Neural cell (in vitro differentiated cells): Measurements from ENCODE around the gene GNG13. TPM values are rescaled to one million over a fixed set of nuclear protein-coding genes. Genes with fewer than 3 reads are reported as not detected.

Source experiments
- H2AFZ ChIP-seq: fragments of 200-600, 300-800 bp; sonication (generic), shearing (Covaris generic); 2 replicates; pipeline ENCODE4 v1.6.0; 2014; ENCODE audit warnings: low read depth, mild to moderate bottlenecking, antibody characterized with exemption, low read length, moderate library complexity
- H3F3A ChIP-seq: fragments of 200-600 bp; shearing (Covaris generic); 2 replicates; pipeline ENCODE4 v1.6.1; 2016; ENCODE audit warnings: mild to moderate bottlenecking, moderate library complexity, mixed read lengths, antibody characterized with exemption, low read length; ENCODE audit not compliant: insufficient read depth, poor library complexity, severe bottlenecking
- H3K27ac ChIP-seq: fragments of 200-600, 300-800 bp; sonication (generic), shearing (Covaris generic); 2 replicates; pipeline ENCODE4 v1.5.1; 2014; ENCODE audit warnings: mild to moderate bottlenecking, low read length, moderate library complexity
- H3K27me3 ChIP-seq: fragments of 300-800, 200-600 bp; sonication (generic), shearing (Covaris generic); 2 replicates; pipeline ENCODE4 v1.6.0; 2014; ENCODE audit warnings: mild to moderate bottlenecking, low read depth, low read length, moderate library complexity; ENCODE audit not compliant: insufficient read depth
- H3K36me3 ChIP-seq: fragments of 300-800, 200-600 bp; sonication (generic), shearing (Covaris generic); 2 replicates; pipeline ENCODE4 v1.5.1; 2014; ENCODE audit warnings: mild to moderate bottlenecking, antibody characterized with exemption, low read length, moderate library complexity; ENCODE audit not compliant: insufficient read depth
- H3K4me2 ChIP-seq: fragments of 300-800, 200-600 bp; sonication (generic), shearing (Covaris generic); 2 replicates; pipeline ENCODE4 v1.6.0; 2014; ENCODE audit warnings: mild to moderate bottlenecking, low read length
- H3K4me3 ChIP-seq: fragments of 300-800, 200-600 bp; sonication (generic), shearing (Covaris generic); 2 replicates; pipeline ENCODE4 v1.5.1; 2014; ENCODE audit warnings: mild to moderate bottlenecking, low read length, moderate library complexity
- H3K79me2 ChIP-seq: fragments of 200-600 bp; shearing (Covaris generic); replicated peaks from 2 replicates; pipeline ENCODE4 v1.6.0; 2014; ENCODE audit warnings: mild to moderate bottlenecking, low read length, moderate library complexity; ENCODE audit not compliant: insufficient read depth
- H3K9ac ChIP-seq: fragments of 300-800, 200-600 bp; sonication (generic), shearing (Covaris generic); 2 replicates; pipeline ENCODE4 v1.6.1; 2016; ENCODE audit warnings: mild to moderate bottlenecking, low read length, mixed read lengths
- H3K9me2 ChIP-seq: fragments of 200-600 bp; shearing (Covaris generic); 2 replicates; pipeline ENCODE4 v1.6.1; 2016; ENCODE audit warnings: mild to moderate bottlenecking, low read length, mixed read lengths; ENCODE audit not compliant: insufficient read depth
- H3K9me3 ChIP-seq: fragments of 200-600, 300-800 bp; sonication (generic), shearing (Covaris generic); 2 replicates; pipeline ENCODE4 v1.6.1; 2016; ENCODE audit warnings: mild to moderate bottlenecking, mixed run types, low read length, moderate library complexity, mixed read lengths
- H4K20me1 ChIP-seq: fragments of 200-600 bp; shearing (Covaris generic); 2 replicates; pipeline ENCODE4 v1.6.1; 2016; ENCODE audit warnings: mild to moderate bottlenecking, mixed run types; ENCODE audit not compliant: insufficient read depth
- CTCF ChIP-seq: fragments of 450-650 bp; IDR thresholded peaks from 2 replicates; pipeline ENCODE4 v1.5.1; 2014; ENCODE audit warnings: antibody characterized with exemption, mild to moderate bottlenecking, moderate library complexity; ENCODE audit not compliant: poor library complexity, severe bottlenecking
- EP300 ChIP-seq: fragments of 450-650 bp; conservative IDR thresholded peaks from 2 replicates; pipeline ENCODE4 v1.6.1; 2014; ENCODE audit warnings: antibody characterized with exemption, mild to moderate bottlenecking, moderate library complexity; ENCODE audit not compliant: poor library complexity, severe bottlenecking
- EZH2 ChIP-seq: fragments of 200-600, 300-800 bp; shearing (Covaris generic), sonication (generic); IDR thresholded peaks from 2 replicates; pipeline ENCODE4 v1.6.1; 2014; ENCODE audit warnings: antibody characterized with exemption, low read length, borderline replicate concordance, mild to moderate bottlenecking; ENCODE audit not compliant: insufficient read depth, poor library complexity, severe bottlenecking
- MXI1 ChIP-seq: fragments of 450-650 bp; conservative IDR thresholded peaks from 2 replicates; pipeline ENCODE4 v1.6.1; 2014; ENCODE audit warnings: antibody characterized with exemption, mild to moderate bottlenecking; ENCODE audit not compliant: poor library complexity, severe bottlenecking
- POLR2AphosphoS5 ChIP-seq: IDR thresholded peaks from 2 replicates; pipeline ENCODE4 v1.6.1; 2012
- RAD21 ChIP-seq: fragments of 450-650 bp; conservative IDR thresholded peaks from 2 replicates; pipeline ENCODE4 v1.6.1; 2014; ENCODE audit warnings: antibody characterized with exemption, mild to moderate bottlenecking, moderate library complexity
- REST ChIP-seq: IDR thresholded peaks from 2 replicates; pipeline ENCODE4 v1.6.1; 2012; ENCODE audit warnings: borderline replicate concordance
- SMC3 ChIP-seq: fragments of 450-650 bp; conservative IDR thresholded peaks from 2 replicates; pipeline ENCODE4 v1.6.1; 2014; ENCODE audit warnings: antibody characterized with exemption, mild to moderate bottlenecking, moderate library complexity; ENCODE audit not compliant: poor library complexity
- TAF1 ChIP-seq: IDR thresholded peaks from 2 replicates; pipeline ENCODE4 v1.6.1; 2012; ENCODE audit warnings: low read depth
- polyA plus RNA-seq: library from polyadenylated mRNA; depleted of rRNA; stranded (reverse); fragments of >200 nt; gene quantifications from 2 replicates; pipeline ENCODE4 v1.2.3, GENCODE V29; 2014

GNG13 gene
- polyA plus RNA-seq, 1 donor from 2014 or later: not detected

GRCh38 chr16:824194-824593 is 23.7 kb upstream of the GNG13 start:
- TF ChIP-seq CTCF (no peak), REST (no peak), POLR2AphosphoS5 (no peak), MXI1 (no peak), RAD21 (no peak), EP300 (no peak), TAF1 (no peak), SMC3 (no peak), EZH2 (no peak)
- Histone ChIP-seq H3K27me3 (no peaks in the 10 kb centered on the region), H4K20me1 (no peaks in the 10 kb centered on the region), H3K4me3 (no peak overlapping the region), H2AFZ (no peak overlapping the region), H3K9me3 (no peaks in the 10 kb centered on the region), H3K27ac (no peak overlapping the region), H3K9ac (no peak overlapping the region), H3K36me3 (no peaks in the 10 kb centered on the region), H3K79me2 (no peaks in the 10 kb centered on the region), H3K9me2 (no peaks in the 10 kb centered on the region), H3F3A (no peaks in the 10 kb centered on the region), H3K4me2 (no peak overlapping the region)

- no peaks in the 10 kb centered on the region for H3K27me3 ChIP-seq
- H3K36me3 ChIP-seq: no peaks in the 10 kb centered on the region
- no peaks in the 10 kb centered on the region for H3K9me3 ChIP-seq
- no peak overlapping the region for H2AFZ ChIP-seq
- H3K27ac ChIP-seq: no peak overlapping the region
- H4K20me1 ChIP-seq: no peaks in the 10 kb centered on the region
- H3F3A ChIP-seq: no peaks in the 10 kb centered on the region
- H3K4me3 ChIP-seq: no peak overlapping the region
- H3K79me2 ChIP-seq: no peaks in the 10 kb centered on the region
- H3K9ac ChIP-seq: no peak overlapping the region
- H3K9me2 ChIP-seq: no peaks in the 10 kb centered on the region
- no peak for TF ChIP-seq POLR2AphosphoS5
- TF ChIP-seq CTCF: no peak
- no peak for TF ChIP-seq RAD21
- no peak for TF ChIP-seq EZH2
- no peak for TF ChIP-seq TAF1
- TF ChIP-seq SMC3: no peak
- no peak for TF ChIP-seq REST
- TF ChIP-seq EP300: no peak
- no peak for TF ChIP-seq MXI1
- no peak overlapping the region for H3K4me2 ChIP-seq
These were observed 22.4 kb upstream of the GNG13 start for GRCh38 chr16:822909-823297.
